Stimulated activated naive CD8-positive, alpha-beta T cell treated with anti-CD3 and anti-CD28 coated beads, Interleukin-15, Interleukin-2, amounts not matched to agents 100 ng/mL and 50 ng/mL, for 24 hours (primary cell): ENCODE results near the gene RIPPLY3.
"Not testable (repeated sequence)": the region's sequence is repeated elsewhere in the genome, so short reads cannot be mapped to it uniquely, and the experiment has no call there.

Experiments
- H3K27ac Mint-ChIP-seq: one replicate; pipeline ENCODE4 v1.8.0; 2021; ENCODE audit warnings: mild to moderate bottlenecking, mixed read lengths
- H3K27me3 Mint-ChIP-seq: one replicate; pipeline ENCODE4 v1.8.0; 2021; ENCODE audit warnings: mixed read lengths
- H3K36me3 Mint-ChIP-seq: one replicate; pipeline ENCODE4 v1.8.0; 2021; ENCODE audit warnings: low read depth, mixed read lengths
- H3K4me1 Mint-ChIP-seq: one replicate; pipeline ENCODE4 v1.8.0; 2021; ENCODE audit warnings: low read depth, mixed read lengths
- H3K4me3 Mint-ChIP-seq: one replicate; pipeline ENCODE4 v1.8.0; 2021; ENCODE audit warnings: mild to moderate bottlenecking, mixed read lengths
- H3K9me3 Mint-ChIP-seq: one replicate; pipeline ENCODE4 v1.8.0; 2021; ENCODE audit warnings: mixed read lengths

RIPPLY3 gene

GRCh38 chr21:36990508-36991205 lies 15.8 kb upstream of the RIPPLY3 start:
- Mint-ChIP-seq H3K27me3 (no peaks in the 10 kb centered on the region), H3K9me3 (no peaks in the 10 kb centered on the region), H3K4me3 (peak overlapping the region; percentile 80), H3K27ac (peak overlapping the region; percentile 92), H3K4me1 (peaks cover 36% of the 10 kb centered on the region), H3K36me3 (no peaks in the 10 kb centered on the region)

- no peaks in the 10 kb centered on the region for H3K9me3 Mint-ChIP-seq
- no peak overlapping the region for H3K4me3 Mint-ChIP-seq
- H3K36me3 Mint-ChIP-seq = no peaks in the 10 kb centered on the region
These were observed 13.8 kb upstream of the RIPPLY3 start for GRCh38 chr21:36992671-36993070.

GRCh38 chr21:36994501-36995158 lies 11.9 kb upstream of the RIPPLY3 start:
- no peaks in the 10 kb centered on the region for H3K27me3 Mint-ChIP-seq
- H3K4me3 Mint-ChIP-seq = no peak overlapping the region
- peaks cover 4% of the 10 kb centered on the region for H3K4me1 Mint-ChIP-seq
- H3K36me3 Mint-ChIP-seq = no peaks in the 10 kb centered on the region
- no peak overlapping the region for H3K27ac Mint-ChIP-seq
- no peaks in the 10 kb centered on the region for H3K9me3 Mint-ChIP-seq

More at GRCh38 chr21:36992671-36993070, 13.8 kb upstream of the RIPPLY3 start:
- Mint-ChIP-seq H3K4me1 (peaks cover 20% of the 10 kb centered on the region), H3K27ac (no peak overlapping the region), H3K27me3 (no peaks in the 10 kb centered on the region)

DNA sequence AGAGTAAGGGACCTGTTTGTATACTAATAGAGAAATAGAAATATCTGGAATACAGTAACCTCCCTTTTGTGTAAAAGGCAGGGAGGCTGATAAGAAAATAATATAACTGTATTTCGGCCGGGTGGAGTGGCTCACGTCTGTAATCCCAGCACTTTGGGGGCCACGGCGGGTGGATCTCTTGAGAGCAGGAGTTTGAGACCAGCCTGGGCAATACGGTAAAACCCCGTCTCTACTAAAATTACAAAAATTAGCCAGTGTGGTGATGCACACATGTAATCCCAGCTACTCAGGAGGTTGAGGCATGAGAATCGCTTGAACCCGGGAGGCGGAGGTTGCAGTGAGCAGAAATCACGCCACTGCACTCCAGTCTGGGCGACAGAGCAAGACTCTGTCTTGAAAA lies 11.2 kb upstream of the RIPPLY3 start:
- H3K4me1 Mint-ChIP-seq, H3K9me3 Mint-ChIP-seq, H3K4me3 Mint-ChIP-seq: not testable (repeated sequence)

GRCh38 chr21:36999131-36999898 lies 7.2 kb upstream of the RIPPLY3 start:
- H3K9me3 Mint-ChIP-seq = no peaks in the 10 kb centered on the region
- no peaks in the 10 kb centered on the region for H3K4me1 Mint-ChIP-seq
- no peak overlapping the region for H3K27ac Mint-ChIP-seq
- H3K4me3 Mint-ChIP-seq = no peak overlapping the region
- no peaks in the 10 kb centered on the region for H3K36me3 Mint-ChIP-seq
- no peaks in the 10 kb centered on the region for H3K27me3 Mint-ChIP-seq

More for the DNA sequence above, 11.2 kb upstream of the RIPPLY3 start:
- H3K36me3 Mint-ChIP-seq, H3K27me3 Mint-ChIP-seq, H3K27ac Mint-ChIP-seq: not testable (repeated sequence)

DNA sequence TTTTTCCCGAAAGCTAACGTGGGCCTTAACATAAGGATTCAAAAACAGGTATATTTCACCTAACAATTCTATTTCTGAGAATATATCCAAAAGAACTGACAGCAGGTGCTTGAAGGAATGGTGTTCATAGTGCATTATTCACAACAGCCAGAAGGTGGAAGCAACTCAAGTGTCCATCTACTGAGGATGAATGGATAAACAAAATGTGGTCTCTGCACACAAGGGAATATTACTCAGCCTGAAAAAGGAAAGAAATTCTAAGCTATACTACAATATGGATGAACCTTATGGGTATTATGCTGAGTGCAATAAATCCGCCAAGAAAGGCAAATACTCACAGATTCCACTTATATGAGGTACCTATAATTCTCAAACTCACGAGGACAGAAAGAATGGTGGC lies 6.1 kb upstream of the RIPPLY3 start:
- Mint-ChIP-seq H3K27ac (no peak overlapping the region), H3K4me1 (no peaks in the 10 kb centered on the region), H3K27me3 (no peaks in the 10 kb centered on the region), H3K36me3 (no peaks in the 10 kb centered on the region), H3K4me3 (no peak overlapping the region), H3K9me3 (no peaks in the 10 kb centered on the region)

GRCh38 chr21:37001441-37001840 lies 5.1 kb upstream of the RIPPLY3 start:
- no peaks in the 10 kb centered on the region for H3K4me1 Mint-ChIP-seq
- H3K27ac Mint-ChIP-seq = no peak overlapping the region
- no peaks in the 10 kb centered on the region for H3K27me3 Mint-ChIP-seq
- no peaks in the 10 kb centered on the region for H3K36me3 Mint-ChIP-seq
- no peak overlapping the region for H3K4me3 Mint-ChIP-seq
- no peaks in the 10 kb centered on the region for H3K9me3 Mint-ChIP-seq

DNA sequence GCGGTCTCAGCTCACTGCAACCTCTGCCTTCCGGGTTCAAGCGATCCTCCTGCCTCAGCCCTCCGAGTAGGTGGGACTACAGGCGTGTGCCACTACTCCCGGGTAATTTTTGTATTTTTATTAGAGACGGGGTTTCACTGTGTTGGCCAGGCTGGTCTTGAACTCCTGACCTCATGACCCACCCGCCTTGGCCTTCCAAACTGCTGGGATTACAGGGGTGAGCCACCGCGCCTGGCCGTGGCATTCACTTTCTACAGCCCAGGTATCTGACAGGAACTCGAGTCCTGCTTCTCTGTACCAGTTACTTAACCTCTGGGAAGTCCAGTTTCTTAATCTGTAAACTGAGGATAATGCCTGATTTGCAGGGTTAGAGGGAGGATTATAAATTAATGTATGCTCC lies 3.7 kb upstream of the RIPPLY3 start:
- not testable (repeated sequence) for H3K27ac Mint-ChIP-seq, H3K9me3 Mint-ChIP-seq, H3K27me3 Mint-ChIP-seq, H3K4me1 Mint-ChIP-seq, H3K4me3 Mint-ChIP-seq, H3K36me3 Mint-ChIP-seq

GRCh38 chr21:37003917-37004316 lies 2.6 kb upstream of the RIPPLY3 start:
- not testable (repeated sequence) for H3K27ac Mint-ChIP-seq, H3K4me1 Mint-ChIP-seq, H3K36me3 Mint-ChIP-seq, H3K4me3 Mint-ChIP-seq, H3K9me3 Mint-ChIP-seq
- H3K27me3 Mint-ChIP-seq = peaks cover 19% of the 10 kb centered on the region

- H3K9me3 Mint-ChIP-seq = no peaks in the 10 kb centered on the region
- H3K4me3 Mint-ChIP-seq = no peak overlapping the region
- no peaks in the 10 kb centered on the region for H3K36me3 Mint-ChIP-seq
- H3K27ac Mint-ChIP-seq = no peak overlapping the region
- peaks cover 33% of the 10 kb centered on the region for H3K27me3 Mint-ChIP-seq
- H3K4me1 Mint-ChIP-seq = peaks cover 10% of the 10 kb centered on the region
These were observed 685 bp upstream of the RIPPLY3 start for GRCh38 chr21:37005548-37006485.

GRCh38 chr21:37008724-37009123 lies 2.2 kb downstream of the RIPPLY3 start:
- no peaks in the 10 kb centered on the region for H3K36me3 Mint-ChIP-seq
- H3K4me1 Mint-ChIP-seq = peaks cover 10% of the 10 kb centered on the region
- H3K27me3 Mint-ChIP-seq = peaks cover 44% of the 10 kb centered on the region
- no peaks in the 10 kb centered on the region for H3K9me3 Mint-ChIP-seq
- no peak overlapping the region for H3K27ac Mint-ChIP-seq
- no peak overlapping the region for H3K4me3 Mint-ChIP-seq

- Mint-ChIP-seq H3K4me3 (peak overlapping the region; percentile 47), H3K9me3 (no peaks in the 10 kb centered on the region), H3K36me3 (no peaks in the 10 kb centered on the region), H3K4me1 (peaks cover 10% of the 10 kb centered on the region), H3K27ac (no peak overlapping the region), H3K27me3 (peaks cover 49% of the 10 kb centered on the region)
These were observed 3.3 kb downstream of the RIPPLY3 start for GRCh38 chr21:37009740-37010341.

DNA sequence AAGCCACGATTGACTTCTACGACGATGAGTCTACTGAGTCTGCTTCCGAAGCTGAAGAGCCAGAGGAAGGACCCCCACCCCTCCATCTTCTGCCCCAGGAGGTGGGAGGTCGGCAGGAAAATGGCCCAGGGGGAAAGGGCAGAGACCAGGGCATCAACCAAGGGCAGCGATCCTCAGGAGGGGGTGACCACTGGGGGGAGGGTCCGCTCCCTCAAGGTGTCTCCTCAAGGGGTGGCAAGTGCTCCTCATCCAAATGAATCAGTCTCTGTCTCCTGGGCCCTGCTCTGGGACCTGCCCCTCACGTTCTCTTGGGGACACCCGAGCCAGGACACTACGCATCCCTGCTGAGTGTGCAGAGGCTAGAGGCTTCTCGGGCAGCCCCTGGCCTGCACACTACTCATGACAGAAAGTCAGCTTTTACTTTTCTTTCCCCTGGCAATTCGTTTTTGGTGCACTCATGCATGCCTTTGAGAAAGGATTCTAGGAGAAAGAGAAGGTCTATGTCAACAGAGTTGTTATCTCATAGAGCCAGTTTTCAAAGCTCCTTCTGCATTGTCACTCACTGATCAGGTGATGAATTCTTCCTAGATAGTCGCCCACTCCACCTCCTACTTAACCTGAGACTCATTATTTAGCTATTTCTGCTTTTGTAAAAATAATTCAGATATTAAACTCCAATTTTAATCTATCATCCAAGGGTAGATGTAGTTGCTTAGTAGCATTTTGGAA lies 11.6 kb downstream of the RIPPLY3 start:
- H3K27ac Mint-ChIP-seq = no peak overlapping the region
- peaks cover 10% of the 10 kb centered on the region for H3K27me3 Mint-ChIP-seq
- H3K4me3 Mint-ChIP-seq = no peak overlapping the region
- H3K9me3 Mint-ChIP-seq = no peaks in the 10 kb centered on the region
- H3K36me3 Mint-ChIP-seq = no peaks in the 10 kb centered on the region
- H3K4me1 Mint-ChIP-seq = no peaks in the 10 kb centered on the region

GRCh38 chr21:37026499-37026898 lies 20.0 kb downstream of the RIPPLY3 start:
- no peak overlapping the region for H3K27ac Mint-ChIP-seq
- no peaks in the 10 kb centered on the region for H3K9me3 Mint-ChIP-seq

More at GRCh38 chr21:37026499-37026898, 20.0 kb downstream of the RIPPLY3 start:
- no peaks in the 10 kb centered on the region for H3K4me1 Mint-ChIP-seq
- no peak overlapping the region for H3K4me3 Mint-ChIP-seq
- H3K36me3 Mint-ChIP-seq = no peaks in the 10 kb centered on the region
- H3K27me3 Mint-ChIP-seq = peaks cover 4% of the 10 kb centered on the region
